HCT116 (cell line): ENCODE measurements around the gene TCHP. TPM values are rescaled to one million over a fixed set of nuclear protein-coding genes. Genes with fewer than 3 reads are reported as not detected.

Experiments used
- ATAC-seq: fragments of 200-7000 bp; cut with Tn5 transposase; 2 replicates; pipeline ENCODE4 v1.9.1; 2020; ENCODE audit warnings: mild to moderate bottlenecking, moderate library complexity
- BruUV-seq: library from RNA; stranded (reverse); fragments of 400-500 nt; replicated peaks from 2 replicates; lab custom pipeline; 2021; lab: Mats Ljungman, UMichigan
- CTCF ChIA-PET: fragments of 300-600 bp; sonication (Branson Sonifier 250); formaldehyde crosslinking; loops from one replicate; lab custom pipeline; 2021; ENCODE audit warnings: antibody characterized with exemption; lab: Charles Lee
- POLR2A ChIA-PET: fragments of 300-600, 350-600 bp; sonication (Branson Sonifier 250); formaldehyde crosslinking; loops from one replicate; lab custom pipeline; 2021; ENCODE audit warnings: antibody characterized with exemption; lab: Charles Lee
- RAD21 ChIA-PET, 2 experiments: fragments of 300-600 bp; sonication (Branson Sonifier 250); formaldehyde crosslinking; loops; one replicate each; lab custom pipeline; 2023; ENCODE audit warnings: low total read pairs in 2 of 2; ENCODE audit not compliant: uncharacterized antibody in 2 of 2, unreplicated experiment in 2 of 2, low non-redundant PET in 1 of 2; lab: Charles Lee
- DNase-seq: peaks from one replicate; pipeline ENCODE4 v3.0.0-alpha.2; 2010; ENCODE audit warnings: low read depth, low spot score
- H2AFZ ChIP-seq: fragments of 200-600 bp; shearing (Covaris generic), sonication (generic); 2 replicates; pipeline ENCODE4 v1.6.1; 2017; ENCODE audit warnings: low read depth, mixed run types, mixed read lengths, antibody characterized with exemption, low read length; ENCODE audit not compliant: poor library complexity, severe bottlenecking
- H3K27ac ChIP-seq: 2 replicates; pipeline ENCODE4 v1.5.1; 2012; ENCODE audit warnings: low read depth, low read length
- H3K27me3 ChIP-seq: fragments of 200-600 bp; sonication (generic); 2 replicates; pipeline ENCODE4 v1.6.1; 2016; ENCODE audit warnings: mixed run types, low read length, mixed read lengths; ENCODE audit not compliant: insufficient read depth
- H3K36me3 ChIP-seq, 2 experiments: fragments of 200-500 bp in 1 of 2; fragments of 200-600 bp in 1 of 2; sonication (Bioruptor generic) in 1 of 2; sonication (generic) in 1 of 2; 2 replicates each; pipeline versions ENCODE4 v1.5.1 to v1.6.1; 2014 to 2016; ENCODE audit warnings: low read length in 2 of 2, inconsistent platforms in 1 of 2, mixed read lengths in 1 of 2, mixed run types in 1 of 2; ENCODE audit not compliant: insufficient read depth in 2 of 2, control insufficient read depth in 1 of 2
- H3K4me1 ChIP-seq, 2 experiments: fragments of 200-600 bp in 1 of 2; sonication (generic) in 1 of 2; 2 replicates each; pipeline versions ENCODE4 v1.5.1 to v1.6.1; 2012 to 2017; ENCODE audit warnings: low read length in 2 of 2, inconsistent platforms in 1 of 2, mild to moderate bottlenecking in 1 of 2, mixed read lengths in 1 of 2, mixed run types in 1 of 2, moderate library complexity in 1 of 2; ENCODE audit not compliant: insufficient read depth in 2 of 2, control insufficient read depth in 1 of 2
- H3K4me2 ChIP-seq: fragments of 200-600 bp; sonication (generic); 2 replicates; pipeline ENCODE4 v1.6.1; 2017; ENCODE audit warnings: mixed run types, low read length, mixed read lengths
- H3K4me3 ChIP-seq, 2 experiments: fragments of 200-600 bp in 1 of 2; sonication (generic) in 1 of 2; replicated peaks in 1 of 2; 2 replicates each; pipeline ENCODE4 v1.5.1; 2011 to 2016; ENCODE audit warnings: low read length in 2 of 2, control low read depth in 1 of 2, low read depth in 1 of 2, mild to moderate bottlenecking in 1 of 2, mixed read lengths in 1 of 2, mixed run types in 1 of 2
- H3K79me2 ChIP-seq: fragments of 200-600 bp; sonication (generic); 2 replicates; pipeline ENCODE4 v1.6.1; 2017; ENCODE audit warnings: mild to moderate bottlenecking, mixed run types, low read length, moderate library complexity, mixed read lengths; ENCODE audit not compliant: insufficient read depth
- H3K9ac ChIP-seq: fragments of 200-600 bp; sonication (generic); 2 replicates; pipeline ENCODE4 v1.6.1; 2016; ENCODE audit warnings: low read length, mixed read lengths
- H3K9me2 ChIP-seq: fragments of 200-600 bp; sonication (generic), shearing (Covaris generic); 2 replicates; pipeline ENCODE4 v1.6.1; 2017; ENCODE audit warnings: mixed run types, mild to moderate bottlenecking, moderate library complexity; ENCODE audit not compliant: insufficient read depth
- H3K9me3 ChIP-seq, 2 experiments: fragments of 200-500 bp in 1 of 2; fragments of 200-600 bp in 1 of 2; sonication (Bioruptor generic) in 1 of 2; sonication (generic) in 1 of 2; 2 replicates each; pipeline ENCODE4 v1.6.1; 2014 to 2017; ENCODE audit warnings: low read length in 2 of 2, mixed read lengths in 2 of 2, inconsistent platforms in 1 of 2, low read depth in 1 of 2, mild to moderate bottlenecking in 1 of 2, mixed run types in 1 of 2, moderate library complexity in 1 of 2; ENCODE audit not compliant: control insufficient read depth in 1 of 2, insufficient read depth in 1 of 2
- H4K20me1 ChIP-seq: fragments of 200-600 bp; sonication (generic), shearing (Covaris generic); 2 replicates; pipeline ENCODE4 v1.6.1; 2017; ENCODE audit warnings: mixed run types, mild to moderate bottlenecking, moderate library complexity; ENCODE audit not compliant: insufficient read depth
- CBX3 ChIP-seq: IDR thresholded peaks from 2 replicates; pipeline ENCODE4 v1.6.1; 2012; ENCODE audit warnings: low read depth
- CEBPB ChIP-seq: IDR thresholded peaks from 2 replicates; pipeline ENCODE4 v1.6.1; 2012; ENCODE audit warnings: low read depth
- EGR1 ChIP-seq: IDR thresholded peaks from 2 replicates; pipeline ENCODE4 v1.6.1; 2012; ENCODE audit warnings: low read depth
- ELF1 ChIP-seq: IDR thresholded peaks from 2 replicates; pipeline ENCODE4 v1.6.1; 2012; ENCODE audit warnings: low read depth, borderline replicate concordance
- EZH2 ChIP-seq: fragments of 200-600 bp; sonication (generic); IDR thresholded peaks from 2 replicates; pipeline ENCODE4 v1.6.1; 2017; ENCODE audit warnings: antibody characterized with exemption, mixed run types
- FOSL1 ChIP-seq: IDR thresholded peaks from 2 replicates; pipeline ENCODE4 v1.6.1; 2012; ENCODE audit warnings: low read depth
- JUND ChIP-seq: IDR thresholded peaks from 2 replicates; pipeline ENCODE4 v1.6.1; 2012
- SIN3A ChIP-seq: IDR thresholded peaks from 2 replicates; pipeline ENCODE4 v1.6.1; 2012; ENCODE audit warnings: low read depth
- SP1 ChIP-seq: IDR thresholded peaks from 2 replicates; pipeline ENCODE4 v1.6.1; 2012; ENCODE audit warnings: low read depth
- TCF7L2 ChIP-seq: IDR thresholded peaks from 2 replicates; pipeline ENCODE4 v1.7.0; 2011; ENCODE audit warnings: borderline replicate concordance, inconsistent platforms; ENCODE audit not compliant: insufficient read depth, insufficient read length; ENCODE audit errors: extremely low read depth
- YY1 ChIP-seq: IDR thresholded peaks from 2 replicates; pipeline ENCODE4 v1.6.1; 2011; ENCODE audit warnings: low read length, low read depth, moderate library complexity, mild to moderate bottlenecking; ENCODE audit not compliant: insufficient replicate concordance; ENCODE audit errors: extremely low read depth
- ZFX ChIP-seq: fragments of 450-650 bp; IDR thresholded peaks from 2 replicates; pipeline ENCODE4 v1.6.1; 2017
- intact Hi-C: fragments of 100-400 bp; cut with micrococcal nuclease; formaldehyde crosslinking; loops from 2 replicates; pipeline ENCODE4 v1.10.0; 2022
- total RNA-seq: library from RNA; stranded (reverse); gene quantifications from one replicate; pipeline ENCODE4 v1.2.1, GENCODE V29; 2021; ENCODE audit not compliant: unreplicated experiment
- TF ChIP-seq, protein P1 (sequence below): IDR thresholded peaks from 2 replicates; pipeline ENCODE4 v1.6.1; 2012
- TF ChIP-seq, protein P2 (sequence below): IDR thresholded peaks from 2 replicates; pipeline ENCODE4 v1.6.1; 2011; ENCODE audit warnings: mild to moderate bottlenecking, low read length, moderate library complexity; ENCODE audit not compliant: insufficient replicate concordance; ENCODE audit errors: extremely low read depth
- TF ChIP-seq, protein P3 (sequence below): IDR thresholded peaks from 2 replicates; pipeline ENCODE4 v1.6.1; 2012

TCHP gene
- total RNA-seq, 1 experiment from 2014 or later: 17.3 TPM

DNA sequence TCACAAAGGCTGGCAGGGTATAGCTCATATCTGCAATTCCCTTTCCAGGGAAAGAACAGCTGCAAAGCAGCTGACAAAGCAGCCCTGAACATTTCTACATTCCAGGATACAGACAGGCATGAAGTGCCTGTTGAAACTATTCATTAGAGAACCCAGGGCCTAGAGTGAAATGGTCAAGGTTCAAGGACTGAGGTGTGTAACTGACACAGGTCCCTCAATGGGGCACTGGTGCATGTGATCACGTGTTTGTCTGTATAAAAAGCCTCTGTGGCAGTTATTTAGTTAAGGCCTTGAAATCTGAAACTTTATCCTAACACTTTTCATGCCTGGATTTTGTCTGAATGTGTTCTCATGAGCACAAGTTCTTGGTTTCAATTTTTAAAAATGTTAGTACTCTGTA, 49.0 kb downstream of the TCHP start:
- H3K27ac ChIP-seq: no peak overlapping the region
- no peak for ATAC-seq
- intact Hi-C loops: no loop called here

DNA sequence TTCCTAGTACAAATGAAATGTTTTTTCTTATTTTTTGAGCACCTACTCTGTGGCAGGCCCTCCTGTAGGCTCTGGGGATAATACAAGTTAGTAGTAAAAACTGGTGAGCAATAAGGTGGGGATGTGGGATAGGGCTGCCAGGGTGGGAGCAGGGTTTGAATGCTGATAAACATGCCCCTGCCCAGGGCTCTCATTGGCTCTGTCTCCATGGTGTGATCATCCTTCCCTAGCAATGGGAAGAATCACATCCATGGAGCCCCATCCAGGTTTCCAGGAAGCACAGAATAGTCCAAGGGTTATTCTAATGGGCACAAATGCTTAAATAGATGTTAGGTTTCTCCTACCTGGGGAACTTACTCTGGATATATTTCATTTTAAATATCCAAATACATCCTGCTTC, 50.6 kb downstream of the TCHP start:
- ChIA-PET RAD21 (no interaction called here), POLR2A (no interaction called here), CTCF (no interaction called here)
- Histone ChIP-seq H3K9me3 (no peaks in the 10 kb centered on the region), H3K79me2 (no peaks in the 10 kb centered on the region), H3K4me3 (peak overlapping the region in 1 of 2 experiments; percentile 29; a peak in 2 of 4 replicates), H2AFZ (no peak overlapping the region), H3K27ac (peak overlapping the region; percentile 92), H4K20me1 (no peaks in the 10 kb centered on the region), H3K9me2 (no peaks in the 10 kb centered on the region), H3K4me1 (peaks cover 31 to 37% of the 10 kb centered on the region in 2 experiments), H3K9ac (peak overlapping the region; percentile 48), H3K36me3 (0 out of 4 replicates have a peak, but pooled peaks cover 3 to 16% of the 10 kb centered on the region in 2 experiments), H3K4me2 (peak overlapping the region; percentile 76), H3K27me3 (no peaks in the 10 kb centered on the region)
- intact Hi-C loops: no loop called here
- DNase-seq (no peak), ATAC-seq (0 out of 2 replicates have a peak, but pooled peaks have one; percentile 12)
- TF ChIP-seq SP1 (no peak), TCF7L2 (no peak), ELF1 (no peak), EZH2 (no peak), CBX3 (no peak), EGR1 (no peak), YY1 (no peak), CEBPB (no peak), FOSL1 (no peak), JUND (no peak)
- TF ChIP-seq, protein P1, sequence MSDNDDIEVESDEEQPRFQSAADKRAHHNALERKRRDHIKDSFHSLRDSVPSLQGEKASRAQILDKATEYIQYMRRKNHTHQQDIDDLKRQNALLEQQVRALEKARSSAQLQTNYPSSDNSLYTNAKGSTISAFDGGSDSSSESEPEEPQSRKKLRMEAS: no peak
- TF ChIP-seq, protein P2, sequence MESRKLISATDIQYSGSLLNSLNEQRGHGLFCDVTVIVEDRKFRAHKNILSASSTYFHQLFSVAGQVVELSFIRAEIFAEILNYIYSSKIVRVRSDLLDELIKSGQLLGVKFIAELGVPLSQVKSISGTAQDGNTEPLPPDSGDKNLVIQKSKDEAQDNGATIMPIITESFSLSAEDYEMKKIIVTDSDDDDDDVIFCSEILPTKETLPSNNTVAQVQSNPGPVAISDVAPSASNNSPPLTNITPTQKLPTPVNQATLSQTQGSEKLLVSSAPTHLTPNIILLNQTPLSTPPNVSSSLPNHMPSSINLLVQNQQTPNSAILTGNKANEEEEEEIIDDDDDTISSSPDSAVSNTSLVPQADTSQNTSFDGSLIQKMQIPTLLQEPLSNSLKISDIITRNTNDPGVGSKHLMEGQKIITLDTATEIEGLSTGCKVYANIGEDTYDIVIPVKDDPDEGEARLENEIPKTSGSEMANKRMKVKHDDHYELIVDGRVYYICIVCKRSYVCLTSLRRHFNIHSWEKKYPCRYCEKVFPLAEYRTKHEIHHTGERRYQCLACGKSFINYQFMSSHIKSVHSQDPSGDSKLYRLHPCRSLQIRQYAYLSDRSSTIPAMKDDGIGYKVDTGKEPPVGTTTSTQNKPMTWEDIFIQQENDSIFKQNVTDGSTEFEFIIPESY: no peak
- no TSS peak for BruUV-seq

More for the DNA sequence above, 49.0 kb downstream of the TCHP start:
- Histone ChIP-seq H2AFZ (no peak overlapping the region), H3K9me2 (no peaks in the 10 kb centered on the region), H3K9ac (no peak overlapping the region), H3K4me1 (peaks cover 31 to 47% of the 10 kb centered on the region in 2 experiments), H3K9me3 (no peaks in the 10 kb centered on the region), H3K4me3 (no peak overlapping the region), H3K36me3 (0 out of 4 replicates have a peak, but pooled peaks cover 3 to 16% of the 10 kb centered on the region in 2 experiments), H3K79me2 (no peaks in the 10 kb centered on the region), H3K4me2 (no peak overlapping the region), H3K27me3 (no peaks in the 10 kb centered on the region), H4K20me1 (no peaks in the 10 kb centered on the region)
- BruUV-seq: no TSS peak
- TF ChIP-seq, protein P3, sequence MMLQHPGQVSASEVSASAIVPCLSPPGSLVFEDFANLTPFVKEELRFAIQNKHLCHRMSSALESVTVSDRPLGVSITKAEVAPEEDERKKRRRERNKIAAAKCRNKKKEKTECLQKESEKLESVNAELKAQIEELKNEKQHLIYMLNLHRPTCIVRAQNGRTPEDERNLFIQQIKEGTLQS: no peak
- TF ChIP-seq SIN3A: no peak
- TF ChIP-seq ZFX: no peak
- no peak for DNase-seq
- ChIA-PET CTCF (no interaction called here), RAD21 (no interaction called here), POLR2A (no interaction called here)
